Thyroid gland (tissue), 4 donors: ENCODE measurements around the gene GPRIN3.

Source experiments
- POLR2A ChIP-seq, 2 donors: fragments of 450-650 bp; IDR thresholded peaks; one replicate each; pipeline ENCODE4 v1.6.1; 2017; ENCODE audit warnings: antibody characterized with exemption in 2 of 2, mild to moderate bottlenecking in 2 of 2, moderate library complexity in 1 of 2
- TF ChIP-seq, protein P1 (sequence below), 6 experiments: fragments of 200-600 bp in 3 of 6; fragments of 450-650 bp in 3 of 6; sonication (generic) in 3 of 6; IDR thresholded peaks; one replicate each; pipeline ENCODE4 v1.5.1; 2016 to 2019; ENCODE audit warnings: antibody characterized with exemption in 6 of 6, mild to moderate bottlenecking in 2 of 6, inconsistent platforms in 1 of 6, moderate library complexity in 1 of 6

DNA sequence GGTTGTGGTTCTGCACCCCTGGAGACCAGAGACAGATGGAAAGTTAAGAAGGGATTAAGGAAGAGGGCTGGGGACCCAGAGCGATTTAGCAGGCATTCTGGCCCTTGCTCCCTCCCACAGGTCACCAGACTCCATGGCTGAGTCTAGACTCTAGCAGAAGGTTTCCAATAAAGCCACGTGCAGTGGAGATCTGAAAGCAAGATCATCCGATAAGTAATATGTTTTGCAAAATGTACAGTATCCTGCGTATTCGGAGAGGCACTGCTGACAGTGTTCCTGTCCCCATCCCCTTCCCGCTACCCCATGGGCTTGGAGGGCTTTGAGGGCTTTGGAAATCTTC lies 531 bp upstream of the GPRIN3 start:
- TF ChIP-seq, protein P1, sequence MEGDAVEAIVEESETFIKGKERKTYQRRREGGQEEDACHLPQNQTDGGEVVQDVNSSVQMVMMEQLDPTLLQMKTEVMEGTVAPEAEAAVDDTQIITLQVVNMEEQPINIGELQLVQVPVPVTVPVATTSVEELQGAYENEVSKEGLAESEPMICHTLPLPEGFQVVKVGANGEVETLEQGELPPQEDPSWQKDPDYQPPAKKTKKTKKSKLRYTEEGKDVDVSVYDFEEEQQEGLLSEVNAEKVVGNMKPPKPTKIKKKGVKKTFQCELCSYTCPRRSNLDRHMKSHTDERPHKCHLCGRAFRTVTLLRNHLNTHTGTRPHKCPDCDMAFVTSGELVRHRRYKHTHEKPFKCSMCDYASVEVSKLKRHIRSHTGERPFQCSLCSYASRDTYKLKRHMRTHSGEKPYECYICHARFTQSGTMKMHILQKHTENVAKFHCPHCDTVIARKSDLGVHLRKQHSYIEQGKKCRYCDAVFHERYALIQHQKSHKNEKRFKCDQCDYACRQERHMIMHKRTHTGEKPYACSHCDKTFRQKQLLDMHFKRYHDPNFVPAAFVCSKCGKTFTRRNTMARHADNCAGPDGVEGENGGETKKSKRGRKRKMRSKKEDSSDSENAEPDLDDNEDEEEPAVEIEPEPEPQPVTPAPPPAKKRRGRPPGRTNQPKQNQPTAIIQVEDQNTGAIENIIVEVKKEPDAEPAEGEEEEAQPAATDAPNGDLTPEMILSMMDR (IDR thresholded peaks at IDR 0.05), result no peak
- no peak for TF ChIP-seq POLR2A (IDR thresholded peaks at IDR 0.05)
